ENCODE results near the gene NCR3LG1. TPM values are rescaled to one million over a fixed set of nuclear protein-coding genes. Genes with fewer than 3 reads are reported as not detected.

NCR3LG1 gene
- total and polyA plus RNA-seq, 4 donors, result 0.18 to 0.75 (median 0.38) TPM

DNA sequence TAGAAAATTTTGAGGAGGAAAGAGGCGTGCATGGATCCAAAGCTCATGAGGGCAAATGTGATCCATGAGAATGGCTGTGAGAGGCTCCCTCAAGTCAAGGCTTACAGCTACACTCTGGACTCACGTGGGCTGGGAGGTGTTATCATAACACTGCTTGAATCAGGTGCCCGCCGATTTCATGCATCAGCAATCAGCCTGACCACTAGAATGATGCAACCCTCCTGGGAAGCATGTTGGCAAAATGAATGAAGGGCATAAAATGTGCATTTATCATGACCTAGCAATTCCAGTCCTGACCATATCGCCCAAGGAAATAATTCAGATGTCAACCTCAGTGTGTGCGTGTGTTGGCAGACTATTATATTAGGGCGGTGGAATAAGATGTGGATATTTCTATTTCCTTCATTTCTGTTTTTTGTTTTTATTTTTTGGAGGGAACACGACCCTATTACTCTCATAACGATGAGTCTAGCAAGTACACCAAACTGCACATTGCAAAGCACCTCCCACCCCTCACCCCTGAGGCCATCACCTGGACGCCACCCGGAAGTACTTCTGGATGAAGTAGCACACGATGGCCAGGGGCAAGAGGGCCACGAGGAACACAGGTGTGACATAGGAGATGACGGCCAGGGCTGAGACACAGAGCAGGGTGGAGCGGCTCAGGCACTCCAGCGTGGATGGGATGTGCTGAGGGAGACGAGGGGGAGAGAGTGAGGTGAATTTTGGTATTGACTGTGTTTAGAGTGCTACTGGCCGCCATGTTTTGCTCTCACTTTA, 52.6 kb downstream of the NCR3LG1 start:
- H3K36me3 ChIP-seq (ENCODE audit: control insufficient read depth in 4 of 4, insufficient read depth in 3 of 4, low read depth in 1 of 4, low read length in 3 of 4), result no peaks in the 10 kb centered on the region
- no peak overlapping the region for H3K9ac ChIP-seq (ENCODE audit: low read depth in 1 of 2, low read length in 2 of 2)
- TF ChIP-seq, protein P1, sequence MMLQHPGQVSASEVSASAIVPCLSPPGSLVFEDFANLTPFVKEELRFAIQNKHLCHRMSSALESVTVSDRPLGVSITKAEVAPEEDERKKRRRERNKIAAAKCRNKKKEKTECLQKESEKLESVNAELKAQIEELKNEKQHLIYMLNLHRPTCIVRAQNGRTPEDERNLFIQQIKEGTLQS (IDR thresholded peaks at IDR 0.05), result no peak
- H3K4me1 ChIP-seq (ENCODE audit: control insufficient read depth in 4 of 4, insufficient read depth in 4 of 4, low read length in 3 of 4), result peaks cover 4 to 14% (median 9%) of the 10 kb centered on the region in 4 donors
- DNase-seq (ENCODE audit: low spot score), result no peak
- WGBS, result 91% methylated on average over 18 of the region's 18 CpGs
- H3K4me3 ChIP-seq (ENCODE audit: low read depth in 1 of 3, low read length in 3 of 3), result no peak overlapping the region
- H3K9me3 ChIP-seq (ENCODE audit: control insufficient read depth in 4 of 4, low read length in 3 of 4), result no peaks in the 10 kb centered on the region
- H3K27ac ChIP-seq (ENCODE audit: low read depth in 1 of 2, low read length in 2 of 2), result no peak overlapping the region
- no peaks in the 10 kb centered on the region for H3K27me3 ChIP-seq (ENCODE audit: control insufficient read depth in 4 of 4, insufficient read depth in 4 of 4, low read length in 3 of 4)

DNA sequence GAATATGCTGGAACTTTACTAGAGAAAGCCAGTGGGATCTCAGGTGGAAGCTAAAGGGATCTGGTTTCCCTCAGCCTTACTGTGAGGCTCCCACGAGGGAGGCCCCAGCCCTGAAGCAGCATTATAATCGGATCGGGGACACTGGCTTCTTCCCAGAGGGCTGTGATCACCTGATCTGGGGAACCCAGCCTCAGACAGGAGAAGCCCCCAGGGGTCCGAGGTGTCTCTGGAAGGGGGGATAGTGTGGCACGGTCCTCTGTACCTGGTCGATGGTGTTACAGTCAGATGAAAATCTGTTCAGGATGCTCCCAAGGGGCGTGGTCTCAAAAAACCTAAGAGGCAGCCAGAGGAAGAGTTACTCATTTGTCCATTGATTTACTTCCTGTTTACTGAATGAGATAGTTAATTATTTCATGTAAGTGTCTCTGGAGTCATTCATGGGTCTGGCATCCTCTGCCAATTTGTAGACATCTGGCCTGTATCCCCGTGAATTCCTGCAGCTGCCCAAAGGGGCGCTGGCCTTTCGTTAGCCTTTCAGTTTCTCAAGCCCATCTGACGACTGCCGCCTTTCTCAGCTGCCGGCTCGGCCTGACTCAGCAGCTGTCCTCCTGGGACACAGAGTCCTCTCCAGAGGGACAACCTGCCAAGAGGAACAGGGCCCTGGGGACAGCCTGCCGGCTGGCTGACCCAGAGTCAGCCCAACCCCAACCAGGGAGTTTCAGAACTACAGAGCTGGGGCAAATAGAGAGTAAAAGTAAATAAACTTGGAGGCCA, 53.8 kb downstream of the NCR3LG1 start:
- Histone ChIP-seq H3K27me3 (ENCODE audit: control insufficient read depth in 4 of 4, insufficient read depth in 4 of 4, low read length in 3 of 4) (no peaks in the 10 kb centered on the region), H3K36me3 (ENCODE audit: control insufficient read depth in 4 of 4, insufficient read depth in 3 of 4, low read depth in 1 of 4, low read length in 3 of 4) (no peaks in the 10 kb centered on the region), H3K27ac (ENCODE audit: low read depth in 1 of 2, low read length in 2 of 2) (peak overlapping the region; percentile 52 to 69), H3K4me3 (ENCODE audit: low read depth in 1 of 3, low read length in 3 of 3) (peak overlapping the region in 1 of 3 donors; percentile 4), H3K9me3 (ENCODE audit: control insufficient read depth in 4 of 4, low read length in 3 of 4) (no peaks in the 10 kb centered on the region), H3K4me1 (ENCODE audit: control insufficient read depth in 4 of 4, insufficient read depth in 4 of 4, low read length in 3 of 4) (peaks cover 4 to 14% (median 9%) of the 10 kb centered on the region in 4 donors), H3K9ac (ENCODE audit: low read depth in 1 of 2, low read length in 2 of 2) (no peak overlapping the region)
- WGBS, result 37% methylated on average over 15 of the region's 15 CpGs
- DNase-seq (ENCODE audit: low spot score), result no peak
- TF ChIP-seq, protein P2, sequence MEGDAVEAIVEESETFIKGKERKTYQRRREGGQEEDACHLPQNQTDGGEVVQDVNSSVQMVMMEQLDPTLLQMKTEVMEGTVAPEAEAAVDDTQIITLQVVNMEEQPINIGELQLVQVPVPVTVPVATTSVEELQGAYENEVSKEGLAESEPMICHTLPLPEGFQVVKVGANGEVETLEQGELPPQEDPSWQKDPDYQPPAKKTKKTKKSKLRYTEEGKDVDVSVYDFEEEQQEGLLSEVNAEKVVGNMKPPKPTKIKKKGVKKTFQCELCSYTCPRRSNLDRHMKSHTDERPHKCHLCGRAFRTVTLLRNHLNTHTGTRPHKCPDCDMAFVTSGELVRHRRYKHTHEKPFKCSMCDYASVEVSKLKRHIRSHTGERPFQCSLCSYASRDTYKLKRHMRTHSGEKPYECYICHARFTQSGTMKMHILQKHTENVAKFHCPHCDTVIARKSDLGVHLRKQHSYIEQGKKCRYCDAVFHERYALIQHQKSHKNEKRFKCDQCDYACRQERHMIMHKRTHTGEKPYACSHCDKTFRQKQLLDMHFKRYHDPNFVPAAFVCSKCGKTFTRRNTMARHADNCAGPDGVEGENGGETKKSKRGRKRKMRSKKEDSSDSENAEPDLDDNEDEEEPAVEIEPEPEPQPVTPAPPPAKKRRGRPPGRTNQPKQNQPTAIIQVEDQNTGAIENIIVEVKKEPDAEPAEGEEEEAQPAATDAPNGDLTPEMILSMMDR (IDR thresholded peaks at IDR 0.05; ENCODE audit: low read depth, low read length, missing input control), result peak; percentile 44
- TF ChIP-seq NR2F2 (IDR thresholded peaks at IDR 0.05) (peak; percentile 94), HNF4A (conservative IDR thresholded peaks at IDR 0.05) (peak; percentile 83 to 84), FOXA2 (IDR thresholded peaks at IDR 0.05) (peak; percentile 39), EGR1 (IDR thresholded peaks at IDR 0.05; ENCODE audit: low read depth in 2 of 2) (peak in 1 of 2 donors; percentile 27), FOXA1 (IDR thresholded peaks at IDR 0.05) (peak; percentile 19), YY1 (IDR thresholded peaks at IDR 0.05) (peak; percentile 95), GABPA (IDR thresholded peaks at IDR 0.05 in 1 of 2, conservative IDR thresholded peaks at IDR 0.05 in 1 of 2) (no peak), HNF4G (IDR thresholded peaks at IDR 0.05) (peak; percentile 25), RXRA (IDR thresholded peaks at IDR 0.05) (peak; percentile 91 to 94), SP1 (IDR thresholded peaks at IDR 0.05) (peak; percentile 99), TAF1 (conservative IDR thresholded peaks at IDR 0.05) (no peak), JUND (IDR thresholded peaks at IDR 0.05) (peak; percentile 71 to 88), RAD21 (IDR thresholded peaks at IDR 0.05) (peak in 1 of 2 donors; percentile 66)
- TF ChIP-seq, protein P1 (IDR thresholded peaks at IDR 0.05), result peak; percentile 80
- TF ChIP-seq, protein P3, sequence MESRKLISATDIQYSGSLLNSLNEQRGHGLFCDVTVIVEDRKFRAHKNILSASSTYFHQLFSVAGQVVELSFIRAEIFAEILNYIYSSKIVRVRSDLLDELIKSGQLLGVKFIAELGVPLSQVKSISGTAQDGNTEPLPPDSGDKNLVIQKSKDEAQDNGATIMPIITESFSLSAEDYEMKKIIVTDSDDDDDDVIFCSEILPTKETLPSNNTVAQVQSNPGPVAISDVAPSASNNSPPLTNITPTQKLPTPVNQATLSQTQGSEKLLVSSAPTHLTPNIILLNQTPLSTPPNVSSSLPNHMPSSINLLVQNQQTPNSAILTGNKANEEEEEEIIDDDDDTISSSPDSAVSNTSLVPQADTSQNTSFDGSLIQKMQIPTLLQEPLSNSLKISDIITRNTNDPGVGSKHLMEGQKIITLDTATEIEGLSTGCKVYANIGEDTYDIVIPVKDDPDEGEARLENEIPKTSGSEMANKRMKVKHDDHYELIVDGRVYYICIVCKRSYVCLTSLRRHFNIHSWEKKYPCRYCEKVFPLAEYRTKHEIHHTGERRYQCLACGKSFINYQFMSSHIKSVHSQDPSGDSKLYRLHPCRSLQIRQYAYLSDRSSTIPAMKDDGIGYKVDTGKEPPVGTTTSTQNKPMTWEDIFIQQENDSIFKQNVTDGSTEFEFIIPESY (IDR thresholded peaks at IDR 0.05), result peak; percentile 78
- TF ChIP-seq, protein P4, sequence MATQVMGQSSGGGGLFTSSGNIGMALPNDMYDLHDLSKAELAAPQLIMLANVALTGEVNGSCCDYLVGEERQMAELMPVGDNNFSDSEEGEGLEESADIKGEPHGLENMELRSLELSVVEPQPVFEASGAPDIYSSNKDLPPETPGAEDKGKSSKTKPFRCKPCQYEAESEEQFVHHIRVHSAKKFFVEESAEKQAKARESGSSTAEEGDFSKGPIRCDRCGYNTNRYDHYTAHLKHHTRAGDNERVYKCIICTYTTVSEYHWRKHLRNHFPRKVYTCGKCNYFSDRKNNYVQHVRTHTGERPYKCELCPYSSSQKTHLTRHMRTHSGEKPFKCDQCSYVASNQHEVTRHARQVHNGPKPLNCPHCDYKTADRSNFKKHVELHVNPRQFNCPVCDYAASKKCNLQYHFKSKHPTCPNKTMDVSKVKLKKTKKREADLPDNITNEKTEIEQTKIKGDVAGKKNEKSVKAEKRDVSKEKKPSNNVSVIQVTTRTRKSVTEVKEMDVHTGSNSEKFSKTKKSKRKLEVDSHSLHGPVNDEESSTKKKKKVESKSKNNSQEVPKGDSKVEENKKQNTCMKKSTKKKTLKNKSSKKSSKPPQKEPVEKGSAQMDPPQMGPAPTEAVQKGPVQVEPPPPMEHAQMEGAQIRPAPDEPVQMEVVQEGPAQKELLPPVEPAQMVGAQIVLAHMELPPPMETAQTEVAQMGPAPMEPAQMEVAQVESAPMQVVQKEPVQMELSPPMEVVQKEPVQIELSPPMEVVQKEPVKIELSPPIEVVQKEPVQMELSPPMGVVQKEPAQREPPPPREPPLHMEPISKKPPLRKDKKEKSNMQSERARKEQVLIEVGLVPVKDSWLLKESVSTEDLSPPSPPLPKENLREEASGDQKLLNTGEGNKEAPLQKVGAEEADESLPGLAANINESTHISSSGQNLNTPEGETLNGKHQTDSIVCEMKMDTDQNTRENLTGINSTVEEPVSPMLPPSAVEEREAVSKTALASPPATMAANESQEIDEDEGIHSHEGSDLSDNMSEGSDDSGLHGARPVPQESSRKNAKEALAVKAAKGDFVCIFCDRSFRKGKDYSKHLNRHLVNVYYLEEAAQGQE (IDR thresholded peaks at IDR 0.05), result peak; percentile 57
- TF ChIP-seq, protein P5, sequence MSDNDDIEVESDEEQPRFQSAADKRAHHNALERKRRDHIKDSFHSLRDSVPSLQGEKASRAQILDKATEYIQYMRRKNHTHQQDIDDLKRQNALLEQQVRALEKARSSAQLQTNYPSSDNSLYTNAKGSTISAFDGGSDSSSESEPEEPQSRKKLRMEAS (IDR thresholded peaks at IDR 0.05), result peak; percentile 80
